C4-2B (cell line): ENCODE data around the gene GRIA4.

ENCODE experiments used
- CTCF ChIP-seq: fragments of 450-650 bp; conservative IDR thresholded peaks from 2 replicates; pipeline ENCODE4 v1.5.1; 2017; ENCODE audit warnings: mild to moderate bottlenecking
- ZFX ChIP-seq: fragments of 450-650 bp; IDR thresholded peaks from 2 replicates; pipeline ENCODE4 v1.6.1; 2017

- TF ChIP-seq CTCF = no peak
- TF ChIP-seq ZFX = no peak
These were observed 376.7 kb downstream of the GRIA4 start for GRCh38 chr11:105986554-105986953.
